GM19397 (cell line): ENCODE data around the gene MAPK9.

Source experiments
- ATAC-seq: cut with Tn5 transposase; IDR thresholded peaks from one replicate; pipeline ENCODE4 v1.9.1; 2021; ENCODE audit warnings: mild to moderate bottlenecking, moderate library complexity; ENCODE audit not compliant: unreplicated experiment

MAPK9 gene

DNA sequence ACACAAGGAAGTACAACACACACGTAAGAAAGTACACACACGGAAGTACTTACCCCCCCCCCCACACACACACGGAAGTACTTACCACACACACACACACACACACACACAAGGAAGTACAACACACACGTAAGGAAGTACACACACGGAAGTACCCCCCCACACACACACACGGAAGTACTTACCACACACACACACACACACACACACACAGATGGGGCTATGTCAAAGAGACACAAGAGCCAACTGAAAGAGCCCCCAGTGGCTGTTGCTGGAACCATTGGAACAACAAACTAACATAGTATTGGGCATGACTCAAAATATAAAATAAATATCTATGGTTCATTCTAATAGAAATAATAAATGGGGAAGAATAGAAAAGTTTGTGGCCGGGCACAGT, 4.9 kb upstream of the MAPK9 start:
- ATAC-seq, result no peak

DNA sequence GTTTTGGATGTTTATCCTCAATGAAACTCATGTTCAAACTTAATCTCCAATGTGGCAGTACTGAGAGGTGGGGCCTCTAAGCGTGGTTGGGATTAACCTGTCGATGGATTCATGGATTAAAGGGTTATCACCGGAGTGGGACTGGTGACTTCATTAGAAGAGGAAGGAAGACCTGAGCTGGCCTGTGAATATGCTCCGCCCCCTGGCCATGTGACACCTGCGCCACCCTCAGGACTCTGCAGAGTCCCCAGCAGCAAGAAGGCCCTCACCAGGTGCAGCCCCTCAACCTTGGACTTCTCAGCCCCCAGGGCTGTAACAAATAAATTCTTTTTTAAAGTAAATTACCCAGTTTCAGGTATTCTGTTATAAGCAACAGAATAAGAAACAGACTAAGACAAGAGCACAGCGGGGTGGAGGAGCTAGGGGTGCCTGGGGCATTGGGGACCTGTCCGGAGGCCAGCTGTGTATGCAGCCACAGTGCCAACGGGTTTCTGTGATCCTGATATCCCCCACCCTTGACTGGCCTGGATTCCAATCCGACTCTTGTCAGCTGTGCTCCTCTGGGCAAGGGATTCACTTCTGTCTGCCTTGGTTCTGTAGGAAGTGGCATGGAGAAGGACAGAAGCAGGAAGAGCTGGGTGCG, 3.2 kb upstream of the MAPK9 start:
- no peak for ATAC-seq

DNA sequence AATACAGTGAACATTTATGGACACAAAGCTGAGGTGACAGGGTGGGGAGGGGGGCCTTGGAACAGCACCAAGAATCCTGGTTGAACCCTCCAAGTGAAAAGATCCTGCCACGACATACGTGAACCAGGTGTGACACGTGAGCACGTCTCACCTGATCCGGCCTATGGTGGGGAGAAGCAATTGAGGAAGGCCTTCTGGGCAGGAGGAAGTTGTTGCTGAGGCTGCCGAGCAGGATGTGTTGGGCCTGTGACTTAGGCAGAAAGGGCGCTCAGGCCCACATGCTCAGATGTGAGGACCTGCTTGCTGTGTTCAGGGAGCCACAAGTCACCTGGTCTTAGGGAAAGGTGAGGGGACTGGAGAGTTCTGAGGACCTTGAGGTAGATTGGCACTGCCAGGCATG, 2.5 kb upstream of the MAPK9 start:
- no peak for ATAC-seq

DNA sequence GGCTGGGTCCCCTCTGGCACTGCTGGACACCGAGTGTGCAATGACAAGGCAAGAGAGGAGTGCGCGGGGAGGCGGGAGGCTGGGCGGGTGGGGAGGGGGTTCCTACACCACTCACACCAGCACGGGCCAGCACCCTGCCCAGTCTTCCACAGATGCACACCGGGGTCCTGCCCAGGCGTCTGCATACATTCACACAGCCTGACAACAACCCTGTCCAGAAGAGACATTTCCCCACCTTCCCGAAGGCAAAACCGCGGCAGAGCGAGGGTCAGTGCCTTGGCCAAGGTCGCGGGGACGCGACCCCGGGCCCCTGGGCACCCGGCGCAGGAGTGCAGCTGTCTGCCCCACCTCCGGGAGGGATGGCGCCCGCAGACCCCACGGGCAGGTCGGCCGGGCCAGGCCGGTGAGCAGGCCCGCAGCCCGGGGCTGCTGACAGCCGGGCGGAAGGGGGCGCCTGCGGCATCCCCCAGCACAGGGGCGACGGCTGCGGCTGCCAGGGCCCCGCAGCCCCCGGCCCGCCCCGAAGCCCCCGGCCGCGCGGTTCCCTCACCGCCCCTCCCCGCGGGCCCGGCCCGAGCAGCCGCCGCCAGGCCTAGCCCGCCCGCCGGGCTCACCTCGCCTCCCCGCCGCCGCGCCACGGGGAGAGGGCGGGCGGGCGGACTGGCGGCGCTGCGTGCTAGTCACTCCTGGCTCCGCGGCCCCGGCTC, 496 bp downstream of the MAPK9 start:
- ATAC-seq, result peak; percentile 39

DNA sequence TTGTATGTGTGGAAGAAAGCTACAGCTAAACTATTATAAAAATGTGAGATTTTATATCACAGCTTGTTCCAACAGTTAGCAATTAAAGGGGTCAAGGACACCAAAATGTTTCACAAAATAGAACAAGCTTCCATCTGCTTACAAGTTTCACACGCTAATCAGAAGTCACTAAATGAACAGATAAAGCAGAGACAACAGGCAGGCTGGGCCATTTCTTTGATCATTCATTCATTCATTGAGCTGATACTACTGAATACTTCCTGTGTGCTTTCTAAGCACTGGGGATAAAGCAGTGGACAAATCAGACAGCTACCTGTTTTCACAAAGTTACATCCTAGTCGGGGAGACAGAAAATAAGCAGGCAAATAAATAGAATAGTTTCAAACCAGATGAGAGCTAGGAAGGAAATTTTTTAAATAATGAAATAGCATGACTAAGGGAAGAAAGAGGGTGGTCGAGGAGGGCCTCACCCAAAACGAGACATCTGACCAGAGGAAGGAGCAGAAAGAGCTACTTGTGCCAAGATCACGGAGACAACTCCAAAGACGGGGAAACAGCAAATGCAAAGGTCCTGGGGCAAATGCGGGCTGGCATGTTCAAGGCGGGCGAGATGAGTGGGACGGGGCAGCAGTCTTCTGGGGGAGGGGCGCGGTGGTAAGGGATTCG, 1.2 kb downstream of the MAPK9 start:
- no peak for ATAC-seq

DNA sequence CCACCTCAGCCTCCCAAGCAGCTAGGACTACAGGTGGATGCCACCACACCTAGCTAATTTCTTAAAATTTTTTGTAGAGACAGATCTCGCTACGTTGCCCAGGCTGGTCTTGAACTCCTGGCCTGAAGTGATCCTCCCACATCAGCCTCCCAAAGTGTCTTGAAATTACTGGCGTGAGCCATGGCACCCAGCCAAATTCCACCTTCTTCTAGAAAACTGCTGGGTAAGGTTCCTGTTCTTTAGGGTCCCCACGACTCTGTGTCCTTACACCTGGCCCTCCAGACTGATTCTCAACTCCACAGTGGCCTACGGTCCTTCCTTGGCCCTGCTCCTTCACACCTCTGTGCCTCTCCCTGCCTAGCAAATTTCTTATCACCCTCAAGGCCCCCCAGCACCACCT, 1.9 kb downstream of the MAPK9 start:
- ATAC-seq, result no peak

DNA sequence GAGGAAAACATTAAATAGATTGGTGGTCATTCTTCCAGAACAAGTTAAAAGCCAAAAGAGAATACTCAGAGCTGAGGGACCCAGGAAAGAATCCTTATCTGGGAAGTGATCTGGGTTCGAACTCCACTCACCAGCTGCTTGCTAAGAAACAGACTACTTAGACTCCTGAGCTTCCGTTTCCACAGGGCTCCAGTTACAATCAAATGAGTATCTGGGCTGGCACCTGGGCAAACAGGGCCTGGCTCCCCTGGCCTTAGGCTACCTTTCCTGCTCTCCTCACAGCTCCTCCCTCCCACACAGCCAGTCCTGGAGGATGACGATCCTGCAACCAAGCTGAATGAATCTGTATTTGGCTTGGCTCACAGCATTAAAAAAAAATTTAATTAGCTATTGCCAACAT, 2.5 kb downstream of the MAPK9 start:
- no peak for ATAC-seq

DNA sequence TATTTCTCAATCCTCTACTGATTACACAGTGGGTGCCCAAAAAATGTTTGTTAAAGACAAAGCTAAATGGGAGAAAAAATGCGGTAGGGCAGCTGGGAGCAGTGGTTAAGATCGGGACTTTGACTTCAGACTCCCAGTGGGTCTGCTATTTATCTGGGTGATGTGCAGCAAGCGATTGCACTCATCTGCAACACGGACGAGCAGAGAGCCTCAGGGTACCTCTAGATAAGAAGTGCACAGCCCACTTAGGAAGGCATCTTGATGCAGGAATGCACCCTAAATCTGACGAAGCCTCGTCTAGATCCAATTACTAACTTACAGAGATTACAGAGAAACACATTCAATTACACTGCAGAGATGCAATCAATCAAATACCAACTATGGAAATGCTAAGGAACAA, 4.0 kb downstream of the MAPK9 start:
- no peak for ATAC-seq

DNA sequence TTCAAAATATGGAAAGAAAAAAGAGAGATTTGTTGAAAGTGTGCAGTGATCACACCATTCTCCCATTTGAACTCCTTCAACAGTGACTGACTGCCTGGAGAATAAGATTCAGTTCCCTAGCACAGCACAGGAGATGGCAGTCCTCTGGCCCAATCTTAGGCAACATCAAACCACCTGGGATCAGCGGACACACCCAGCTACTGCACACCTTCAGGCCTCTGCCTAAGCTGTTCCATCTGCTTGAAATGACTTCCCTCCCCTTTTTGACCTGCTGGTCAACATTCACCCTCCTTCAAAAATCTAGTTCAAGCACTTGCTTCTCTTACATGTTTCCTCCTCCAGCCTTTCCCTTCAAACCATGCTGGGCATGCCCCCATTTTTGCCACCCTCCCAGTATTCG, 4.5 kb downstream of the MAPK9 start:
- ATAC-seq, result no peak

DNA sequence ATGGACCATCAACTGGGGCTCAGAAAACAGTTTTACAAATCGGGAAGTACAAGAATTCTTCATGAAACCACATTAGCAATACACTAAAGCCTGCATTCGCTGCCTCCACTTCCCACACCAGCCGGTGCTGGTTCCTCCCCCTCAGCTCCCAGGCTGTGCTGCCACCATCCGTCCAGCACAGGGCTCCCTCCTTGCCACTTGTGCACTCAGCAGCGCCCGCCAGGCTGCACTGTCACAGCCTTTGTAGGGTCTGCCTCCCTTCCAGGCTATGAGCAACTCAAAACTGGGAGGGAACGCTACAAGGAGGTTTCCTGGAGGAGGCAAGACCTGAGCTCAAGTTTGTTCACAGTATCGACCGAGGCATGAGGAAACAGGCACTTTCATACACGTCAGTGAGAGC, 7.7 kb downstream of the MAPK9 start:
- no peak for ATAC-seq

DNA sequence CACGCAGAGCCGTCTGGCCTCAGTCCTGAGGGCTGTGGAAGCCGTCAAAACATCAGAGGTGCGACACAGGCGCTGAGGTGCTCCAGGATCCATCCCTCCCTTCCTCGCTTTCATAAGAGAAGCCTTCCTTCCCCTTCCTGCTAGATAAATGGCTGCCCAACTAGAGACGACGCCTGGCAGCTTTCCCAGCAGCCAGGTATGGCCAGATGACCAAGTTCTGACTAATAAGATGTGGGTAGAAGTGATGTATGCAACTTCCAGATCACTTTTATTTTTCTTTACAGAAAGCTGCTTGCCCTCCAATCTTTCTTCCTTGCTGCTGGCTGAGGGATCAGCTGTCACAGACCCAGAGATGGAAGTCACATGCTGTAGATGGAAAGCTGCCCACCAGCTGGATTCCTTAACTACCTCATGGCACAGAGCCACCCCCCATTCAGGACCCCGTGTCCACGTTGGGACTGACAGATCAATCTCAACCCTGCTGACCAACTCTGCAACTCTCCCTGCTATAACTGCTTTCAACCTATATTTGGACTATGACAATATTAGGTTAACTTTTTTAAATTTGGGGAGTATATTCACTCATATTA, 8.8 kb downstream of the MAPK9 start:
- no peak for ATAC-seq

DNA sequence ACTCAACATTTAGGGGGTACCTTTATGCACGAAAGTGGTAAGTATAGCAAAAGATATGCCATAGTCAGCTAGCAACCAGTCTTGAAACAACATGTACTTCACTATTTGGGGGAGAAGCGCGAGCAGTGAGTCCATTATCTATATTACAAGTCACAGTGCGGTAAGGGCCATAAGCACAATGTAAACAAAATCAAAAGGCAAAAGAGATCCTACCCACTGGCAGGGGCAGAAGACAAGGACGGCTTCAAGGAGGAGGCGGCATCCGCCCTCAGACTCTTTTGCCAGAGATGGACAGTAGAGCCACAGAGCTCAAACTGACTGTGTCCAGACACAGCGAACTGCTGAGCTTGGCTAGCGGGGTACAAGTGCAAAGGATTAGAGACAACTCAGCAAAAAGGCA, 9.6 kb downstream of the MAPK9 start:
- ATAC-seq, result no peak

DNA sequence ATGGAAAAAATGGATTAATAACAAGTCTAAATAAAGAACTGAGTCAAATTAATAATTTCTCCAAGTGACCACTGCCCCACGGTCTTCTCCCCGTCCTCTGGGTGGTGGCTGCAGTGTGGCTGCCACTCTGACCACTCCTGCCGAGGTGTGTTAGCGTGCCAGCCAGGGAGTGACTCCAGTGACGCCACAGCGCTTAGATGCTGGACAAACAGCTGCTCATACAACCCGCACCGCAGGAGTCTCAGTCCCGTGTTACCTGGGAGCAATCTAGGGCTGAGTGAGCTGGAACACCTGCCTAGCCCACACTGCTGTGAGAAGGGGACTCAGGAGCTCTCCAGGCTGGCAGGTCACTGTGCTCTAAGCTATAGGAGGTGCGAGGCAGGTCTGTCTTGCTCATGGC, 10.2 kb downstream of the MAPK9 start:
- ATAC-seq, result no peak

DNA sequence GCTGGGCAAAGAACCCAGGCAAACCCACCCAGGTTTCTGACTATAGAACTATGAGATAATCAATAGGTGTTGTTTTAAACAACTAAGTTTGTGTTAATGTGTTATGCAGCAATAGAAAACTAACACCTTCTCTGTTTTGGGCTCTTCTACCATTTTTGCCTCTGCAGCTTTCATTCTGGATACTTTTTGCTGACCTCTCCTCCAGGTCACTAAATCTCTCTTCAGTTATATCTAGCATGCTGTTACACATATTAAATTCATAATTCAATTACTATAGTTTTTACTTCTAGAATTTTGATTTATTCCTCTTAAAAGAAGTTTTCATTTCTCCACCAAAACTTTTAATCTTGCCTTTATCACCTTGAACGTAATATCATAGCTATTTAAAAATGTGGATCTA, 17.2 kb downstream of the MAPK9 start:
- ATAC-seq, result no peak

DNA sequence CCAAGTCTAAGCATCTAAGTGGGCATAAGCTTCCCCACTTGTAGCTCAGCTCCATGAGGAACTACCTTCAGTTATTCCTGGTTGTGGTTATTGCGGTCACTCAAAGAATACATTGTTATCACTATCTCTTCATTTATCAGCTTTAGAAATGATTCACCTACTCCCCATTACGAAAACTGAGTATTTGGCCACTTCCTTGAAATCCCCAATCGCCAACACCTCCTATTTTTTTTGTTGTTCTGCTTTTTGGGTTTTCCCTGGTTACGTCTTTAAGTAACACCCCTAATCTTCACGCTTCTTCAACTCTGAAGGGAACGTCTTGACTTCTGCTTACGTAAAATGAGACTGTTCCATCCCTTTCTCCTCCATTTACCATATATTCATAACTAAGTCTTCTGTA, 20.7 kb downstream of the MAPK9 start:
- ATAC-seq, result no peak

DNA sequence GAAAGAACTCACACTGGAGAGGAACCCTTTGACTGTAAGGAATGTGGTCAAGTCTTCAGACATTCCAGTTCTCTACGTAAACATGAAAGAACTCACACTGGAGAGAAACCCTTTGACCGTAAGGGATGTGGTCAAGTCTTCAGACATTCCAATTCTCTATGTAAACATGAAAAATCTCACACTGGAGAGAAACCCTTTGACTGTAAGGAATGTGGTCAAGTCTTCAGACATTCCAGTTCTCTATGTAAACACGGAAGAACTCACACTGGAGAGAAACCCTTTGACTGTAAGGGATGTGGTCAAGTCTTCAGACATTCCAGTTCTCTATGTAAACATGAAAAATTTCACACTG, 32.6 kb downstream of the MAPK9 start:
- no peak for ATAC-seq

DNA sequence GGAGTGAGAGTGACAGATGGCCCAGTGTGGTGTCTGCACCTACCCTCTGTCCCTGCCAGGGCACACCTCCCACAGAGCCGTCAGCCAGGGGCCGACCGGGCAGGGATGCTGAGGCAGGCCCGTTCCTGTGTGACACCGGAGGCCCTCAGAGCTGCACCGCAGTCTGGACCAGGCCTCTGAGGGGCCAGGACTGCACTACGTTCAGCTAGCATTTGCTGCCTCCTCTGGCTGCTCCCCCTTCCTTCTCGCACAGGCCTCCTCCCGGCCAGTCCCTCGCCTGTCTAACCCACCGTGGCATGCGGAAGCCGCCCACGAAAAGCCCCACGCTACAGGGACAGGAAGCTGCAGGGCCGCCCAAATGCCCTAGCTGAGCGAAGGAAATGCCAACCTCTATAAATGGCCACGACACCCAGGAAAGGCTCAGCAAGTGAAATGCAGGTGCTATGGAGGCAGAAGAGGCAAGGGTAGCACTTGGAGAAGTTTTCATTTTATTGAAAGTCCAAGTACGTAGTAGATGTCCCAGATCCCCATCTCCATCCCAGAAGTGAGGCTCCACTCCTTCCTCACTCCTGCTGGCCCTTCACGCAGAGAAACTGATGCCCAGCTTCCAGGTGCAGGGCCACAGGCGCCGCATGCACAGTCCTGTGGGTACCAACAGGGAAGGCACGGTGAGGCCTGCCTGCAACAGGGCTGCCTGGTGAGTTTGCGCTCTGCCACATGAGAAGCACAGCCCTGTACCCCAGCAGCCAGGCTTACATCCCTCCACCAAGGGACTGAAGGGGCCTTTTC, 38.7 kb downstream of the MAPK9 start:
- ATAC-seq, result no peak

DNA sequence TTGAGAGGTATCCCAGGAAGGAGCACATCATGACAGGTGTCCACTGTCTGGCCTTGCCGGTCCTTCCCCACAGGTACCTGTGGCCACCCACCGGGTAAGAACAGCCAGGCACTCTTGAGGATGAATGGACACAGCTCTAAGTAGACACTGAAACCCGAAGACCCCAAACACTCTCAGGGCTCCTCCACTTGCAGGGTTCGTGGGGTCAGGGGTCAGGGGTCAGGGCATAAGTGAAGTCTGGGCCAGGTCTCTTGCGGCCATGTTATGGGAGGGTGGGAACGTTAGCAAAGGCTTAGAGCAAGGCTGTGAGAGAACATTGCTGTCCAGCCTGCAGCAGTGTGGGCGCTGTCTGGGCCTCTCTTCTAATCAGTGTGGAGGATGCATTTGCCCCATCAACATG, 40.0 kb downstream of the MAPK9 start:
- ATAC-seq, result no peak

DNA sequence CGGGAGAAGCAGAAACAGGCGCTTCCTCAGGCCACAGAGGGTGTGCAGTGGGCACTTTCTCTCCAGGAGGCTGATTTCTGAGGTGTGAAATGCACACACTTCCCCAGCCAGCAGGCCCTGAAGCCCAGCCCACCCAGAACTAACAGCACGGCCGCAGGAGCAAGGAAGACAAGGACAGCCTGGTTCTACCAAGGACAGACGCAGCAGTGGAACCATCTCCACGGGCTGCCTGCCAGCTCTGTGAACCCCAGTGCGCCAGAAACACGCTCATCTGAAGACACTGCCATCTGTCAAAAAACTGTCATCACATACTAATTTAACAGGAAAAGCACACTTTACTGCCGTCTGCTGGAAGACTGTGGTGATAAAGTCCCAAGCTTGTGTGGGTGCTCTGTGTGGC, 40.7 kb downstream of the MAPK9 start:
- no peak for ATAC-seq

DNA sequence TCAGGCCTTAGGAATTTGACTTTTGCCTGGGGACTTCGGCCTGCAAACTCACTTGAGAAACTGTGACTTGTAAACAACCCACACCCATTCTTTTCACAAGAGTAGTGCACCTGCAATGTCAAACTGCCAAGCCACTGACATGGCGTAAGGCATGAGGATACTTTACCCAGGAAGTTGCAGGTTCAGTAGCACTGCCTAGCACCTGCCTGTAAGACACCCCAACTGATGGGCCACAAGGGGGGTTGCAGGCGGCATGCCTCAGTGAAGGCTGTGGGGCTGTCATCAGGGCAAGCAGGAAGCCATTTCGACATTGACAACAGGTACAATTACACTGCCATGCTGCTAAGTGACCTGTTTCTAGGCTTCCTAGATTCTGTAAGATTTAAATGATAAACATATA, 41.6 kb downstream of the MAPK9 start:
- ATAC-seq, result no peak

DNA sequence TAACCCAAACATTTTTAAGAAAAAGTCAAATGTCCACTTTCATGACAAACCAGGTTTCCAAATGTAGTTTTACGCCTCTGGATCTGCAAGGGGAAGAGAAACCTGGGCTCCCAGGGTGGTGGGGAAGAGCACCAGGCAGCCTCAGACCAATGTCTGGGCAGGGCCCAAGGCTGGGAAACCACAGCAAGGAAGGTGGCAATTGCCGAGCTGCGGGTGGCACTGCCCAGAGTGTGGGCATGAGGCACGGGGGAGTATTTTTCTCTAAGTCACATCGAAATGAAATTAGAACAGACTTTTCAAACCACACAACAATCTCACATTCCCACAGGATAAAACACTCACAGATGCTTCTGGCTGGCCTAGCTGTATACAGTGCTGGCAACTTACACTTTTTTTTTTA, 50.3 kb downstream of the MAPK9 start:
- ATAC-seq, result no peak
